NCI-H526 (cell line): ENCODE results near the gene MTG1.
A peak's percentile ranks its signal among the peaks of the same experiment; 100 is the strongest.
"Not testable (repeated sequence)": the region's sequence is repeated elsewhere in the genome, so short reads cannot be mapped to it uniquely, and the experiment has no call there.

Source experiments
- DNase-seq, 2 experiments: peaks; one replicate each; lab custom pipeline; 2025; lab: John Stamatoyannopoulos, UW

Gene MTG1

DNA sequence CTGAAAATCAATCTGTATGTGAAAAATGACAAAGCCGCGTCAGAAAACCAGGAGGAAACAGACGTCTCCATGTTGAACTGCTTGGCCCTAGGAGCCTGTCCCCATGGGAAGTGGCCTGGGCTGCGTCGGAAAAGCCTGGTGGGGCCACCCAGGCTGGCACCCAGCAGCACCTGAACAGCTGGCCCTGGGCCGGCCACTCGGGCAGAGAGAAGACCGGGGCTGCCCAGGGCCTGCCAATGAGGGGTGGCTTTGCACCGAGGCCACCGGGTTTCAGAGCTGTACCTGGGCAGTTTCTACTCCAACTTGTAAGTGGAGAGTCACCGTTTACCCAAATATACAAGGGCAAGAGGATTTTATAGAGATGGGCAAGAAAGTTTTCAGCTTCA is 35.0 kb upstream of the MTG1 start:
- DNase-seq = no peak

DNA sequence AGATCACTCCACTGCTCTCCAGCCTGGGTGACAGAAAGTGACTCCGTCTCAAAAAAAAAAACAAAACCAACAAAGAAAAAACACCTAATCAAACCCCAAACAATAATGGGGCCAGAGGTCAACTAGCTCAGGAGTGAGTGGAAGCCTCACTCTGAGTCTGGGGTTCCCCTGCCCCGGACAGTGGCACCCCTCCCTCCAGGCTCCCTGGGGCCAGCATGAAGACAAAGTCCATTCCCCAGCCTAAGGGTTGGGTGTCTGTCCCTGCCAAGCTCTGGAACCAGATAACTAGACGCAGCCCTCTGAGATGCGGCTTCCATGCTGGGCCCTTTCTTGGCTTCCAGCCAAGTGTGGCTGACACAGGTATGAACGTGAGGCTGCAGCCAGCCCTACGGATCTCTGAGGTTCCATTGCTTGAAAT is 34.4 kb upstream of the MTG1 start:
- DNase-seq = peak in 1 of 2 experiments; percentile 46

- DNase-seq = peak in 1 of 2 experiments; percentile 25
Measured at GRCh38 chr10:133359972-133360610, 33.9 kb upstream of the MTG1 start.

DNA sequence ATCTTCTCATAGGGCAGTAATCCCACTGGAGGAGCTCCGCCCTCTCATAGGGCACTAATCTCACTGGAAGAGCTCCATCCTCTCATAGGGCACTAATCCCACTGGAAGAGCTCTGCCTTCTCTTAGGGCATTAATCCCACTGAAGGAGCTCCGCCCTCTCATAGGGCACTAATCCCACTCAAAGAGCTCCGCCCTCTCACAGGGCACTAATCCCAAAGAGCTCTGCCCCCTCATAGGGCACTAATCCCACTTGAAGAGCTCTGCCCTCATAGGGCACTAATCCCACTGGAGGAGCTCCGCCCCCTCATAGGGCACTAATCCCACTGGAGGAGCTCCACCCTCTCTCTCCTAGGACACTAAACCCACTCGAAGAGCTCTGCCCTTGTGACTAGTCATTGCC is 32.7 kb upstream of the MTG1 start:
- no peak for DNase-seq

GRCh38 chr10:133361773-133362441 is 32.0 kb upstream of the MTG1 start:
- no peak for DNase-seq

DNA sequence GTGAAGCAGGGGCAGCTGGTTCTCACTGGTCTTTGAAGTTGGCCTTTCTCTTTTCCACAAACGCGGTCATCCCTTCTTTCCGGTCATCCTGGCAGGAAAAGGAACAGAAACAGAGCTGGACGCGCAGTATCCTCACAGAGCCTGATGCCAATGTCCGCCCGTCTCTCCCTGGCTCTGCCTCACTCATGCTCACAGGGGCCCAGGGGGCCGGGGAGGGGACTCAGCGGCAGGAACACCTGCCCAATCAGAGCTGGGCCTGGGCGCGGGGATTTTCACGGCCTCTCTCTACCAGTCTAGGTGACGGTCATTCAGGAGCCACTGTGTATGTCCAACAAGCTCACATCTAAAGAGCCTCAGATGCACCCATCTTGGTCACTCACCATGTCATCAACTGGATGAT is 31.1 kb upstream of the MTG1 start:
- DNase-seq = no peak

DNA sequence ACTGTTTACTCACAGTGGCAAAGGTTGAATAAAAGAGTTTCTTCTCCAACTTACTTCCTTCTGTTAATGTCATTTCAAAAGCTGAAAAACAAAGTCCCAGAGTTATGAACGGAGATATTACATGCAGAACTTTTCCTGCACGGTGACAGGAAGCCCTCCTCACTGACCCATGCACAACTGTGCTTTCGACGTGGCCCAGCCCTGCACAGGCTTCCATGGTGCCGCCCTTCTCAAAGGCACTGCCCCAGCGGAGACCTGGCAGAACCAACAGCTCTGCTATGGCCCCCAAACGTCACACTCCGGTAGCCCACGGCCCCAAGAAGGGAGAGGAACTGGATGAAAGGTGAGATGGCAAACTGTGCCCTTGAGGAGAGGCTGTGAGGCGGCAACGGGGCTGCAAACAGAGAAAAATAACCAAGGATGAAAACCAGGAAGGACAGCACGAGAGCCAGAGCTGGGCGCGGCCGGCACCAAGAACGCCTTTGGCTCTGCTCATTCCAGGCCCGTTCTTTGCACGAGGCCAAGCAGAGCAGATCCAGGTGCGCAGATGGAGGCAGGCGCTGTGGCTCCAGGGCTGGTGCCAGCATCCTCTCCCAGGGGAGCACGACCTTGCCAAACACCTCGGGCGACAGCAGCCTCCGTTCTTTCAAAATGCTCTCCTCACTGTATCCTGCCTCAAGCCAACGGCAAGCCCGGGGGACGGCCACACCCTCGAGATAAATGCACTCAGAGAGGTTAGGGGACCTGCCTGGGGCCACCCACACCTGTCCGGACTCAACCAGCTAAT is 29.1 kb upstream of the MTG1 start:
- DNase-seq = no peak

- DNase-seq = no peak
Measured at GRCh38 chr10:133365461-133366129, 28.4 kb upstream of the MTG1 start.

GRCh38 chr10:133366130-133366478 is 27.9 kb upstream of the MTG1 start:
- DNase-seq = no peak

DNA sequence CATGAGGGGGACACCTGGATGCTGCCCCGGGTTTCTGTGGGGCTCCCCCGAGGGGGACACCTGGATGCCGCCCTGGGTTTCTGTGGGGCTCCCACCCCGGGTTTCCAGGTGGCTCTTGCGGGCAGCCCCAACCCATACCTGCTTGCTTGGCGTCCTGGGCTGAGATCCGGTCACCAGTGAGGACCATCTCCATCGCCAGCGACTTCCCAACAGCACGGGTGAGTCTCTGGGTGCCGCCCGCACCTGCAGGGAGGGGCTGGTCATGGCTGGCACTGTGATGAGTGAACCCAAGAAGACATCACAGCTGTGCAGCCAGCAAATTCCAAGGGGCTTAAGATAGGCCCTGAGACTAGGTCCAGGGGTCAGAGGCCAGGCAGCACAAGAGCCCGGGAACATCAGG is 27.2 kb upstream of the MTG1 start:
- no peak for DNase-seq

- DNase-seq = not testable (repeated sequence)
Measured at GRCh38 chr10:133367461-133367860, 26.5 kb upstream of the MTG1 start.

DNA sequence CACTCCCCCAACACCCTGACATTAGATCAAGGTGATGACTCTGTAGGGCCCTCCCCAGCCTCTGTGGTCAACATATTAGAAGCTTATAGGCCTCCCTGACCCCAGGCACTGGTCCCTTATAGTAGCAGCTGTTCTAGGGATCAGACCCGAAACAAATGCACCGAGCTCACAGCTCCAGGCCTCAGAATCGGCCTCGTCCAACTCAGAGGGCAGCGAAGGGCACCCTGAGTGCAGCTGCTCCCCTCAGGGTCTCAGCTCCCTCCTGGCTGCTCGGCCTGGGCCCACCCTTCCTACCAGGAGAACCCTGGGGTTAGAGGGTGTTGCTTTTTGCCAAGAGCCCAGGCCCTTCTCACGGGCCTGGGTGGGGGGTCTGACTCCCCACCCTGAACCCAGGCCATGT is 25.8 kb upstream of the MTG1 start:
- no peak for DNase-seq

DNA sequence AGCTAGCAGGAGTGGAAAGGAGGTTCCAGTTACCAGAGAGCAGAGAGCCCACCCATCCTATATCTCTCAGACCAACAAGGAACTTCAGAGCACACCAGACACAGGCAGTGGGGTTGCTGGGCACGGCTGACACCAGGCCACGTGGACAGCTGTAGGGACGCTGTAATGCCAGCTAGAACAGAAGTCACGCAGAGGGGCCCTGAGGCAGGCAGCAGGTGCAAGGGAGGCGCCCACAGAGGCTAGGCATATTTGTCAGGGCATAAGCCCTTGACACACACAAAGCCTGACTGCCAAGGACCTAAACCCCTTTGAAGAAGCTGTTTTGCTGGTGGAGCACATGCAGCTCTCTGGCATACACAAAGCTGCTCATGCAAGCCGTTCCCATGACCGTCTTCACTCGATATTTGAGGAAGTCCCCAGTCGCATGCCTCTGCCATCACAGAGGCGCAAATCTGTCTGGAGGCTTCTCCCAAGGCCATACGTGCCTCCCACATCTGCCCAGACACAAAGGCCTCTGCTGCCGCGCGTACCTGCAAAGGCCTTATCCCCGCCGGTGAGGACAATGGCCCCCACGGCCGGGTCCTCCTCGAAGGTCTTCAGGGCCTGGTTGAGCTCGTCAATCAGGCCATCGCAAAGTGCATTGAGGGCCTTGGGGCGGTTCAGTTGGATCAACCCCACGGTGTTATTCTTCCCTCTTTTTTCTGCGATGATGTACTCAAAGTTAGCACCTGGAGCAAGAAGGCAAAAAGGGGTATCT is 23.7 kb upstream of the MTG1 start:
- no peak for DNase-seq

DNA sequence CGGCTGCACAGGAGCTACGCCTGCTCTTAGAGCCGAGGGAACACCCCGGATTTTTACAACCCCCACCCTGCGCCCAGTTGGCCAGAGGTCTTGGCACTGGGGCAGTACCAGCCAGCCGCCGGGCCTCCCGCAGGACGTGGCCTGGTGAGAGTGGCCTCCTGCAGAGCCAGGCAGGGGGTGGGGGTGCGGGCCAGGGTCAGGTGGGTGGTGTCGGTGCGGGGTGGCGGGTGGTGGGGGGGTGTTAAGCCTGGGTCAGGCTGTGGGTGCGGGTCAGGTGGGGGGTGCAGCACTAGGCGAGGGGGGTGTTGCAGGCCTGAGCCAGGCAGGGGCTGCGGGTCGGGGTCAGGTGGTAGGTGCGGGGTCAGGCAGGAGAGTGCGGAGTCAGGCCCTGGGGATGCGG is 21.4 kb upstream of the MTG1 start:
- DNase-seq = no peak

- peak; percentile 33 to 93 for DNase-seq
Measured at GRCh38 chr10:133373174-133374090, 20.5 kb upstream of the MTG1 start, which contains the start of gene ECHS1. ECHS1 (minus strand) TSS chr10:133373354; CDS start chr10:133373333, 21 bp downstream.

GRCh38 chr10:133375357-133376115 is 18.4 kb upstream of the MTG1 start:
- no peak for DNase-seq

DNA sequence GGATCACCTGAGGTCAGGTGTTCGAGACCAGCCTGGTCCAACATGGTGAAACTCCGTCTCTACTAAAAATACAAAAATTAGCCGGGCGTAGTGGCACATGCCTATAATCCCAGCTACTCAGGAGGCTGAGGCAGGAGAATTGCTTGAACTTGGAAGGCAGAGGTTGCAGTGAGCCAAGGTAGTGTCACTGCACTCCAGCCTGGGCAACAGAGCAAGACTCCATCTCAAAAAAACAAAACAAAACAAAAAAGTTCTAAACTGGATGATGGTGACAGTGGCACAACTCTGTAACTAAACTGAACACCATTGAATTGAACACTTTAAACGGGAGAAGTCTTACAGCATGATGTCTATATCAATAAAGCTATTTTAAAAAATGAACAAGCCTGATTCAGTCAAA is 17.8 kb upstream of the MTG1 start:
- not testable (repeated sequence) for DNase-seq

DNA sequence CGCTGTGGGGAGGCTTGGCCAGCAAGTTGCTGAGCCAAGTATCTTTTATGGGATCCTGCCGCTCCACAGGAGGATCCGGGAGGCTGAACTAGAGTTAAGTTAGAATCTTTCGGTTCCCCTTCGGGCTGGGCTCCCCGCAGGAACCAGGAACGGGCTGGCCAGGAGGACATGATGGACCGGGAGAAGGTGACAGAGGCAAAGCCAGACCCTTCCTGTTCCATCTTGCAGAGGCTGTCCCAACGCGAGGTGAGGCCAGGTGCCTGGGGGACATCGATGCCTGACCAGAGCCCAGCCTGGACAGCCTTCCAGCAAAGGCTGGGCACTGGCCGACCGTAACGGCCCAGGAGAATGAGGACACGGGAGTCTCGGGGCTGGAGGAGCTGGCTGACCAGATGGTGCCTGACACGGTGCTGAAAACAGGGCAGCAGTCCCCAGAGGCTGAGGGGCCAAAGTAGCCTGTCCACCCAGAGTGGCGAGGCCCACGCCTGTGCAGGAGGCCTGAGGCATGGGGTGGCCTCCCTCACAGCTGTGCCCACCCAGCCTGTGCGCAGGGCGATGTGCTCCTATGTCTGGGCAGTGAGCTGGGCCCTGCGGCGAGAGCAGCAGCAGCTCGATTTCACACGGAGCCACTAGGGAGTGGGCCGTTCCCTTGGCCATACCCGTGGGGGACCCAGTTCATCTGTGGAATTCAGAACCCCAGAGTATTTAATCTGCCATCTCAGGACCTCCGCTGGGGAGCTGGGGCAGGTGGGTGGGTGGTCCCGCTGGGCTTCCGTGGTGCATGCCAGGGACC is 16.7 kb upstream of the MTG1 start:
- no peak for DNase-seq

- no peak for DNase-seq
Measured at GRCh38 chr10:133377818-133378250, 16.1 kb upstream of the MTG1 start.
